HFF-Myc (cell line): ENCODE results near the gene SYT7.

Experiments
- DNase-seq: peaks from one replicate; pipeline ENCODE4 v3.0.0-alpha.2; 2011; ENCODE audit warnings: low read depth; ENCODE audit errors: extremely low read depth
- H3K4me3 ChIP-seq: replicated peaks from 2 replicates; pipeline ENCODE4 v1.5.1; 2011; ENCODE audit warnings: low read depth, mild to moderate bottlenecking, control low read depth, low read length
- CTCF ChIP-seq: IDR thresholded peaks from 2 replicates; pipeline ENCODE4 v1.5.1; 2012; ENCODE audit warnings: mild to moderate bottlenecking, low read depth, low read length, control low read depth; ENCODE audit errors: missing control alignments

Gene SYT7

DNA sequence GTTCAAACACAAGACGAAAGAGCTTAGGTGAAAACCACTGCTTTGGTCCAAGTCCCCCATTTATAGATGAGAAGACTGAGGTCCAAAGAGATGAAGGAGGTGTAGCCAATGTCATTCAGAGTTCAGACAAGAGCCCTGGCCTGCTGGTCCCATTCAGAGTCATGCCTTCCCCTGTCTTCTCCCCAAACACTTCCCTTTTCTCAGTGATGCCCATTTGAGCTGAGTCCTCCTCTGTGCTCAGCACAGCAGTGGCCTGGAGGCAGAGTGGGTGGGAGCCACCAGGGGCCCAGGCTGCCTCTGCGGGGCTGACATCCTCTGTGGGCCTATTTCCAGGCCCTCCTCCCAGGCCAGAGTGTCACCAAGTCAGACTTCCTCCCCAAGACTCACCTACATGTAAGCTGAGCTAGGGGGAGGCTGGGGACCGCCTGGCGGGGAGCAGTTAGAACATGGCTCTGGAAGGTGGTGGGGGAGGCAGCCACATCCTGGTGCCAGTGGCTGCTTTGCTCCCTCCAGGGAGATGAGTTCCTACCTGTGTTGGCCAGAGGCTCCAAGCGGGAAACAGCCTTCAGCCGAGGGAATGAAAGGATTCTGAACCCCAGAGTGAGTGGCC is 94.8 kb downstream of the SYT7 start:
- H3K4me3 ChIP-seq, result no peak overlapping the region
- DNase-seq, result no peak

DNA sequence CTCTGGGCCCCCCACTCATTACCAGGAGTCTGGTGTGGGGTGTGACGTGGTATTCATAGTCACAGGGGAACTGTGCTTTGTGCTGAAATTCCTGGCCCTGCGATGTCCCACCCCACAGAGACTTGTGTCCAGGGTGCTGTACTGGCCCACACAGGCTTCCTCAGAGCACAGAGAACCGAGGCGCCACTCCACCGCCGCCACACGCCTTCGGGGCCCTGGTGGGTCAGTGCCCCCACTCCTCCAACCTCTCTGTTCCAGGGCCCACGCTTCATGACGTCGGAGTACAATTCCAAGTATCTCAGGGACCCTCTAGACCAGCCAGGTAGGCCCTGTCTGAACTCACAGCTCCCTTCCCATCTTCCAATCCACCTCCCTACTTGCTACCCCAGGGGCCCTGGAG is 95.8 kb downstream of the SYT7 start:
- DNase-seq, result no peak
- no peak overlapping the region for H3K4me3 ChIP-seq
- TF ChIP-seq CTCF, result no peak

More for the DNA sequence above, 94.8 kb downstream of the SYT7 start:
- TF ChIP-seq CTCF, result no peak

GRCh38 chr11:61484541-61484940 is 96.3 kb downstream of the SYT7 start:
- no peak for DNase-seq
- no peak for TF ChIP-seq CTCF
- no peak overlapping the region for H3K4me3 ChIP-seq

GRCh38 chr11:61482513-61482912 is 98.4 kb downstream of the SYT7 start:
- no peak for DNase-seq
- peak; percentile 83 for TF ChIP-seq CTCF
- H3K4me3 ChIP-seq, result no peak overlapping the region

GRCh38 chr11:61481806-61482205 is 99.1 kb downstream of the SYT7 start:
- H3K4me3 ChIP-seq, result no peak overlapping the region
- no peak for DNase-seq
- TF ChIP-seq CTCF, result no peak

DNA sequence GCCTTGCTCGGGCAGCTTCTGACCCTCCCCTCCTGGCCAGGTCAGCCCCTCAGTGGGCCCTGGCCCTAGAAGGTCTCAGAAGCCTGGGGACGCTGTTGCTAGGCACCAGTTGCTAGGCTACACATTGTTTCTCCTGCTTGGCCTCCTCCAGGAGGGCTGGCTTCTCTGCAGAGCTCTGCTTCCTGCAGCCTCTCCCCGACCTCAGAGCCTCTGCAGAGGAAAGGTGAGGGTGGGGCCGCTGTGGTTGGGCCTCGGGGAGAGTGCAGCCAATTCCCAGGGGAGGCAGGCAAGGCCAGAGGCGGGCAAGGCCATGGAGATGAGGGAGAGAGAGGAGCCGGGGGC is 99.9 kb downstream of the SYT7 start:
- no peak overlapping the region for H3K4me3 ChIP-seq
- no peak for TF ChIP-seq CTCF
- no peak for DNase-seq
